Measurements from ENCODE around the gene IRS1.

IRS1 gene

DNA sequence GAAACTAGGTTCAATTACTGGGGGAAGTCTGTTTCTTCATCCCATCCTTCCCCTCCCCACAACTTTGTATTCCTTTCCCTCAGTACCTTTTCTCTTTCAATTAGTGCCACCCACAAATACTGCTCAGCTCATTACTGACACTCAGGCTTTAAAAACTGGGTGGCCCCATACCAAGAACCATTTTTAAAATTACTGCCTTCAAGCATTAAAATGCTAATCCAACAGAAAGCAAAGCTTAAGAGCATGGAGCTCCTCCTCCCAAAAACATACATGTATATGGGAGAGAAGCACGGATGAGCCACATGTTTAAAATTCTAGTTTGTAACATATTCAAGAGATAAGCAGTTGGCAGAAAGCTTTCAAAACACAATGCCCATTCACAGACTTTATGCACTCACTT is 44.0 kb downstream of the IRS1 start:
- no peak for DNase-seq

GRCh38 chr2:226754821-226755604 is 44.6 kb downstream of the IRS1 start:
- no peak for DNase-seq

DNA sequence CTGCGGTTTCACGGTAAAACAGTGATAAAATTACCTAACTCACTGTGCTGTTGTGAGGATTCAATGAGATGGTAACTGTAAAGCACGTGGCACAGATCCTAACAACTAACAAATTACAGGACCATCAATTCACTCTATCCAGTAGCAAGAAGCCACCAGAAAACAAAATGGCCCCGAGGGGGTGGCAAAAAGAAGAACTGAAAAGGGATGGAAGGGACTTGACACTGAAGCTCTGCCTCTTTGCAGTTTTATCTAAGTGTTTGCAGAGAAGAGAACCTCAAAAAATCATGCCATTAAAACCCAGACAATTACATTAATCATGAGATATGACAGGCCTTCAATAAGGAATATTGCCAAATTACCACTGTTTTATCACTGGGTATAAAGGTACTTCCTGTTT is 46.7 kb downstream of the IRS1 start:
- DNase-seq, result no peak

DNA sequence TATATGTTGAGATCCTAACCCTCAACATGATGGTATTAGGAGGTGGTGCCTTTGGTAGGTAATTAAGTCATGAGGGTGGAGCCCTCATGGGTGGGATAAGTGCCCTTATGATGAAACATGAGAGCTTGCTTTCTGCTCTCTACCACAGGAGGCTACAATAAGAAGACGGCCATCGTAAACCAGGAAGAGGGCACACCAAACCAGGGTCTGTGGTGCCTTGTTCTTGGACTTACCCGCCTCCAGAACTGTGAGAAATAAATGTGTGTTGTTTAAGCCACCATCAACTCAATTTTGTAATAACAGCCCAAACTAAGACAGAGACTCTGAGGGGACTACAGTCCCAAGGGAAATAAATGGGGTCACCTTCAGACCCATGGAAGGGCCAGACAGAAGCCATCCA is 52.3 kb downstream of the IRS1 start:
- DNase-seq, result no peak

- no peak for DNase-seq
These were observed 53.3 kb downstream of the IRS1 start for GRCh38 chr2:226746196-226746800.

- DNase-seq, result no peak
These were observed 55.7 kb downstream of the IRS1 start for GRCh38 chr2:226743915-226744314.

- no peak for DNase-seq
These were observed 57.3 kb downstream of the IRS1 start for GRCh38 chr2:226742347-226742746.

- no peak for DNase-seq
These were observed 59.5 kb downstream of the IRS1 start for GRCh38 chr2:226740039-226740648.

- no peak for DNase-seq
These were observed 60.0 kb downstream of the IRS1 start for GRCh38 chr2:226739545-226740030.

- no peak for DNase-seq
These were observed 60.6 kb downstream of the IRS1 start for GRCh38 chr2:226738821-226739544.

GRCh38 chr2:226738191-226738820 is 61.3 kb downstream of the IRS1 start:
- DNase-seq, result no peak

DNA sequence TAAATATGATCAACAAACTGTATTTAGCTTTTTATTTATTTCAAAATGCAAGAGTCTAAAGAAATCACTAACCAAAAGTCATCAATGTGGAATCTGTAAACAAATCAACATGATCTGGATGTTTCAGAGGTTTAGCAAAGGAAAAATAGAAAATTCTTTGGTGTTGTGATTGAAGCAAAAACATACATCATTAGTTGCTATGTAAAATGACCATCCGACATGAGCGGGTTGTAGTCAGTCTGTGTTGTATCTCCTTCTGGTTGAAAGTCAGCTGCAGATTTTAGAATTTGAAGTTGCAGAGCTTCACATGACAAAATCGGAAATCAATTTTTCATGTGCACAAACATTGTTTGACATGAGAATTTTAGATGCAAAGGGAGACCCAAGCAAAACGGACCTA is 63.2 kb downstream of the IRS1 start:
- no peak for DNase-seq

DNA sequence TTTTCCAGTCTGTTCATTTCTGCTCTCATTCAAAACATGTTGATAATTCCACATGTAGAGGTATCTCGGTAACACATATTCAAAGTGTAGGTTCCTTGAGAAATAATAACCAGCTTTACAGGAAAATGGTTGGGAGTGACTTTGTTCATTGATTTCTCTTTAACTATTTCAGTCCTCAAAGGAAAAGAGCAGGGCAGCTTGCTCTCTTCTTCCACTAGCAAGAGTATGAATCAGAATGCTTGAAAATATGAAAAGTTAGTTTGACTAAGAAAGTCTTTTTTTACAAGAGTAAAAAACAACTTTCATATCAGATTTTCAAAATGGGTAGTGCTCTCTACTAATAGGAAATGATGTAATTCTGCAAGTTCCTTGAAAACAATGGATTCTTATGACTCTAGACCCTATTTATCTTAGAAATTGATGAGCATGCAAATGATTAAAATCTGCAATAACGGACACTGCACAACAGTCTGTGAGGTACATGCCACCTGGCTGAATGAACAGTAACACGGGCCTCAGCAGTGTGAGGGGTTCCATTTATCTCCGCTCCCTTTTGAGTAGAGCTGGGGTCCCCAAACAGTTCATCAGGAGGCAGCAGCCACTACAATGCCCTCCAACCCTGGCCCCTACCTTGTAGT is 65.6 kb downstream of the IRS1 start:
- no peak for DNase-seq

DNA sequence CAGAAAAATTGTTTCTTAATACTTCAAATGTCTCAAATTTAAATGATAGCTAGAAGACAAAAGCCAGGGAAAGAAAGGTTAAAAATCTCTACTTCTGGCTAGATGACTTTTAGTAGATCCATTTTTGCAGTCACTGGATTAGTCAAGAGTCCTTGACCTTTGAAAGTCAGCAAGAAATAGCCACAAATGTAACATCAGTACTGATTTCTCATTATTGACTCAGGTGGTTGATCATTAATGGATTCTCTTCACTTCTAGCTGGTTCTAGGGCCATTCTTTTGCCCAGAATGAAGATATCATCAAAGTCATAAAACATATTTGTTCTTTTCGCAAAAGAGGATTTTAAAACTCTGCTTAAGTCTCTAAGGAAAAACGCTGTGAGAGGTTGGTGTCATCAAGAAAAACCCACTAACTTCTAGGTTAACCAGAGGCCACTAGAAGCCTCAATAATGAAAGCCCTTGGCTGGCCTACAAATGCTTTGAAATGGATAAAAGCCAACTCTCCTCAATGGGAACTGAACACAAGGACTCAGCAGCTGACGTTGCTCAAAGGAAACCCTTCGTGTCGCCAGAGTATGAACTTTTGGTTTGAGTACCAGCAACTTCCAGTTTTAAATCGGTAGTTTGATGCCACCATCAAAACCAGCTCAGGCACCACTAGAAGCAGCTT is 66.3 kb downstream of the IRS1 start:
- DNase-seq, result no peak

DNA sequence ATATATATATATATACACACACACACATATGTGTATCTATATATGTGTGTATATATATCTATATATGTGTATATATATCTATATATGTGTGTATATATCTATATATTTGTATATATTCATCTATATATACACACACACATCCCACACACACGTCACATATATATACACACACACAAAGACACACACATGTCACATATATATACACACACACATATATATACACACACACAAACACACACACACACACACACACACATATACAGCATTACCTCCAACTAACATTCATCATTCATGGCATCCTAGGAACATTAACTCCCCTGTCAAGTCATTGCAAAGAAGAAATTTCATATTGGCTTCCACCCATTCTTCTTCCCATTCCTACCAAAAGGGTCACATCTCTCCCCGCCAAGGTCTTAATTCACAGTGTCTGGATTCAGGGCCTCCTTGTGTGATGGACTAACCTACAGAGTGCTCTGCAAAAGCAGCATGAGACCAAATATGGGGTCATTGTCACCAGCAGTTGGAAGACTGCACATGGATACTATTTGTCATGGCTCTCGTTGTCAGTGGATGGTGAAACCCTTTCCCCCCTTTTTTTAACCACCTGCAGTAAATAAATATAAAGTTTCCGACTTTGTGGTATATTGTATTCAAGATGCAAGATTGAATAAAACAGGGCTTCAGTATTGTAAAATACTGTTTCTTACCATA is 67.0 kb downstream of the IRS1 start:
- no peak for DNase-seq

DNA sequence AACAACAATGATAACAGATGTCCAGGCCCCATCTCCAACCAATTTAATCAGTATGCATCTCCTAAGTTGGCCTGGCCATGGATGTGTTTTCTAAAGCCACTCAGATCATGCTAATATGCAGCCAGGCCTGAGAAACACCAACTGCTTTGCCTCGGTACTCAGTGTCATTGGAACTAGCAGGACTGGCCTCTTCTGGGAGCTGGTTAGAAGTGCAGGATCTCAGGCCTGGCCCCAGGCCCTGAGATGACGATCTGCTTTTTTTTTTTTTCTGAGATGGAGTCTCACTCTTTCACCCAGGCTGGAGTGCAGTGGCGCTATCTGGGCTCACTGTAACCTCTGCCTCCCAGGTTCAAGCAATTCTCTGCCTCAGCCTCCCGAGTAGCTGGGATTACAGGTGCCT is 69.1 kb downstream of the IRS1 start:
- no peak for DNase-seq

- no peak for DNase-seq
These were observed 70.6 kb downstream of the IRS1 start for GRCh38 chr2:226728996-226729395.

GRCh38 chr2:226727251-226727650 is 72.4 kb downstream of the IRS1 start:
- DNase-seq, result no peak

GRCh38 chr2:226726546-226726945 is 73.1 kb downstream of the IRS1 start:
- no peak for DNase-seq

DNA sequence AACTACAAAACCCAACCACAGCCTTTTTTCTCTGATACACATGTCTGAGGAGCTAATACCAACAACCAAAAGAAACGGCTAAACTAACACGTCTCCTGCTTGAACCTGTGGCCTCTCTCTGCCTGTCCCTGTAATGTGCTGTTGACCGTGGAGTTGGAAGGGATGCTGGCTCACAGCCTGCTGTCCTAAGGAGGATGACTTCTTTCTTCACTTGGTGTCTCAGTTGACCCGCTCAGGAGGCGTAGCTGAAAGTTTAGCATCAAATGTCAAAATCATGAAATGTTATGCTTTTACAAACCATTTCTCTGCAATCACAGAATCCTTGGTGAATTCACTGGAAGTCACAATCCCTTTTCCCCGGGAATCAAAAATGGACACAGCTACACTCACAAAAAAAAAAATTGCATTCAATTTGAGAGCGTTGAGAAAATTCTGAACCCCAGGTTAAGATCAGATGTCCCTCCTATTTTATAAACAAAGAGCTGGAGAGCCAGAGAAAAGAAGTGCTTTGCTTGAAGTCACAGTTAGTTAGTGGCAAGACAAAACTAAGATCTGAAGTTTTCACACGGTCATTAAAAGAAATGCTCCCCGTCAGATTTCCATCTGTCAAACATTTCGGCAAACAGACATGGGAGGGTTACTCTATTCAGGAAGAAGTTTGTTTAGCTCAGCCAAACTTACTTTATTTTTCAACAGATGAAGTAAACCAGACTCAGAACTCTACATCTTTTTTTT is 74.3 kb downstream of the IRS1 start:
- DNase-seq, result no peak

DNA sequence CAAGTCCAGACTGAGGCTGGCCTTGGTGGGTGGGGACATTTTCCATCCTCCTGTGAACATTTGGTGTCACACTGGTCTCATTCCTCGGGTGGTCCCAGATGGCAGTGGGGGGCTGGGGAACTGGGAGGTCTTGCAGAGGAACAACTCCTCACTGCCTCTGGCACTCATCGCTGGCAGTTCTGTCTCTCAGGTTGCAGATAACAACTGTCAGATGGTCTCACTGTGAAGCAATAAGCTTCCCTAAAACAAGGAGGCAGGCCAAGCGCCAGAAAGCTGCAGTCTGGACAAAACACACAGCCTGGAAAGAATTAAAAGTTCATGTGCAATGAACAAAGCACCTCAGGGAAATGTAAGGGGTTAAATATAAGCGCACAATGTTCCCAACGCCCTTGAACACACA is 78.1 kb downstream of the IRS1 start:
- DNase-seq, result no peak

Data from activated T-cell treated with anti-CD3 and anti-CD28 coated beads for 4 hours (primary cell).